H9 (cell line): ENCODE results near the gene IRF2. TPM values are rescaled to one million over a fixed set of nuclear protein-coding genes. Genes with fewer than 3 reads are reported as not detected.

Source experiments
- DNase-seq: peaks from one replicate; pipeline ENCODE4 v3.0.0-alpha.2; 2017
- H2AFZ ChIP-seq: one replicate; pipeline ENCODE4 v1.6.1; 2013; ENCODE audit warnings: mild to moderate bottlenecking, low read length, control low read depth, moderate library complexity
- H2AK5ac ChIP-seq: 2 replicates; pipeline ENCODE4 v1.6.1; 2013; ENCODE audit warnings: low read length, control low read depth, mixed read lengths; ENCODE audit not compliant: insufficient read length
- H2BK120ac ChIP-seq: one replicate; pipeline ENCODE4 v1.6.1; 2013; ENCODE audit warnings: low read depth, mild to moderate bottlenecking, low read length, control low read depth, inconsistent platforms; ENCODE audit not compliant: poor library complexity, severe bottlenecking
- H2BK12ac ChIP-seq: 2 replicates; pipeline ENCODE4 v1.6.1; 2013; ENCODE audit warnings: low read length, control low read depth, mixed read lengths, low read depth; ENCODE audit not compliant: insufficient read length
- H2BK15ac ChIP-seq: 2 replicates; pipeline ENCODE4 v1.6.1; 2013; ENCODE audit warnings: low read depth, low read length, control low read depth
- H2BK20ac ChIP-seq: one replicate; pipeline ENCODE4 v1.6.1; 2013; ENCODE audit warnings: low read depth, mild to moderate bottlenecking, low read length, control low read depth, inconsistent platforms; ENCODE audit not compliant: poor library complexity, severe bottlenecking
- H2BK5ac ChIP-seq: 2 replicates; pipeline ENCODE4 v1.6.1; 2013; ENCODE audit warnings: low read length, control low read depth, mixed read lengths; ENCODE audit not compliant: insufficient read length
- H3K14ac ChIP-seq: 2 replicates; pipeline ENCODE4 v1.6.1; 2013; ENCODE audit warnings: low read length, control low read depth; ENCODE audit not compliant: insufficient read depth
- H3K18ac ChIP-seq: 2 replicates; pipeline ENCODE4 v1.6.1; 2013; ENCODE audit warnings: low read depth, mild to moderate bottlenecking, mixed read lengths, low read length, control low read depth; ENCODE audit not compliant: insufficient read length
- H3K23ac ChIP-seq: 2 replicates; pipeline ENCODE4 v1.6.1; 2013; ENCODE audit warnings: low read length, control low read depth, mixed read lengths, low read depth; ENCODE audit not compliant: insufficient read length
- H3K23me2 ChIP-seq: 2 replicates; pipeline ENCODE4 v1.6.1; 2013; ENCODE audit warnings: low read depth, mild to moderate bottlenecking, mixed read lengths, low read length, control low read depth; ENCODE audit not compliant: insufficient read length, poor library complexity, severe bottlenecking
- H3K27ac ChIP-seq: 2 replicates; pipeline ENCODE4 v1.5.1; 2013; ENCODE audit warnings: low read length, control low read depth, mixed read lengths, low read depth; ENCODE audit not compliant: insufficient read length
- H3K27me3 ChIP-seq: 2 replicates; pipeline ENCODE4 v1.6.1; 2013; ENCODE audit warnings: low read length, control low read depth, inconsistent platforms; ENCODE audit not compliant: insufficient read depth
- H3K4ac ChIP-seq: 2 replicates; pipeline ENCODE4 v1.6.1; 2013; ENCODE audit warnings: low read depth, mild to moderate bottlenecking, control low read depth, inconsistent platforms, low read length, moderate library complexity
- H3K4me1 ChIP-seq: 2 replicates; pipeline ENCODE4 v1.6.1; 2013; ENCODE audit warnings: low read length, control low read depth, inconsistent platforms; ENCODE audit not compliant: insufficient read depth
- H3K4me2 ChIP-seq: 2 replicates; pipeline ENCODE4 v1.6.1; 2013; ENCODE audit warnings: low read length, control low read depth, mixed read lengths; ENCODE audit not compliant: insufficient read length, insufficient read depth
- H3K56ac ChIP-seq: 2 replicates; pipeline ENCODE4 v1.6.1; 2013; ENCODE audit warnings: low read depth, mild to moderate bottlenecking, mixed read lengths, low read length, control low read depth; ENCODE audit not compliant: insufficient read length
- H3K79me1 ChIP-seq: 2 replicates; pipeline ENCODE4 v1.6.1; 2013; ENCODE audit warnings: low read depth, mild to moderate bottlenecking, moderate library complexity, low read length, control low read depth, inconsistent platforms; ENCODE audit not compliant: insufficient read depth, poor library complexity, severe bottlenecking
- H3K79me2 ChIP-seq: 2 replicates; pipeline ENCODE4 v1.6.1; 2013; ENCODE audit warnings: low read length, control low read depth, inconsistent platforms; ENCODE audit not compliant: insufficient read depth
- H3K9ac ChIP-seq: 2 replicates; pipeline ENCODE4 v1.6.1; 2013; ENCODE audit warnings: low read length, control low read depth, mixed read lengths; ENCODE audit not compliant: insufficient read length; ENCODE audit errors: extremely low read depth
- H3K9me3 ChIP-seq: one replicate; pipeline ENCODE4 v1.6.1; 2013; ENCODE audit warnings: low read depth, low read length, inconsistent platforms; ENCODE audit not compliant: control insufficient read depth
- H3T11ph ChIP-seq: one replicate; pipeline ENCODE4 v1.6.1; 2013; ENCODE audit warnings: mild to moderate bottlenecking, low read length, control low read depth, inconsistent platforms
- H4K20me1 ChIP-seq: one replicate; pipeline ENCODE4 v1.6.1; 2013; ENCODE audit not compliant: control insufficient read depth, insufficient read length, insufficient read depth
- H4K5ac ChIP-seq: 2 replicates; pipeline ENCODE4 v1.6.1; 2013; ENCODE audit warnings: low read depth, mild to moderate bottlenecking, mixed read lengths, low read length, control low read depth; ENCODE audit not compliant: insufficient read length
- H4K8ac ChIP-seq: replicated peaks from 2 replicates; pipeline ENCODE4 v1.6.1; 2013; ENCODE audit warnings: low read length, control low read depth, mixed read lengths, low read depth; ENCODE audit not compliant: insufficient read length
- H4K91ac ChIP-seq: 2 replicates; pipeline ENCODE4 v1.6.1; 2013; ENCODE audit warnings: low read depth, mild to moderate bottlenecking, moderate library complexity, mixed read lengths, low read length, control low read depth; ENCODE audit not compliant: insufficient read length
- H3K27ac Mint-ChIP-seq, 3 experiments: 2 replicates in 2 of 3; 3 replicates in 1 of 3; pipeline ENCODE4 v1.8.0; 2020 to 2021; ENCODE audit warnings: mixed read lengths in 3 of 3, mild to moderate bottlenecking in 1 of 3, moderate library complexity in 1 of 3
- H3K27me3 Mint-ChIP-seq: 2 replicates; pipeline ENCODE4 v1.8.0; 2021; ENCODE audit warnings: low read depth, mild to moderate bottlenecking, moderate library complexity, mixed read lengths
- H3K36me3 Mint-ChIP-seq, 3 experiments: 2 replicates in 2 of 3; 3 replicates in 1 of 3; pipeline ENCODE4 v1.8.0; 2020 to 2021; ENCODE audit warnings: low read depth in 3 of 3, mixed read lengths in 3 of 3; ENCODE audit not compliant: insufficient read depth in 1 of 3
- H3K4me1 Mint-ChIP-seq, 2 experiments: 2 replicates each; pipeline ENCODE4 v1.8.0; 2020; ENCODE audit warnings: mixed read lengths in 2 of 2
- H3K4me3 Mint-ChIP-seq, 2 experiments: 2 replicates in 1 of 2; 3 replicates in 1 of 2; pipeline ENCODE4 v1.8.0; 2020 to 2021; ENCODE audit warnings: mild to moderate bottlenecking in 2 of 2, mixed read lengths in 2 of 2, moderate library complexity in 1 of 2
- H3K9me3 Mint-ChIP-seq, 2 experiments: 2 replicates in 1 of 2; 3 replicates in 1 of 2; pipeline ENCODE4 v1.8.0; 2020; ENCODE audit warnings: mild to moderate bottlenecking in 2 of 2, mixed read lengths in 2 of 2, moderate library complexity in 1 of 2
- WGBS: extraction: QIAGEN DNeasy Blood & Tissue Kit; methylation state at CpG from one replicate; pipeline ENCODE4 v1.1.7; 2013; ENCODE audit warnings: missing lambda C conversion rate, low lambda C conversion rate, mixed read lengths; ENCODE audit not compliant: insufficient read length; ENCODE audit errors: extremely low coverage; 5-methylcytosine and 5-hydroxymethylcytosine counted together
- total RNA-seq: library from RNA; stranded (reverse); gene quantifications from 2 replicates; pipeline ENCODE4 v1.2.1, GENCODE V29; 2021
- TF ChIP-seq, protein P1 (sequence below): fragments of 200-600 bp; sonication (generic); conservative IDR thresholded peaks from 3 replicates; pipeline ENCODE4 v1.8.0; 2021; ENCODE audit warnings: antibody characterized with exemption, mild to moderate bottlenecking

The IRF2 gene
- total RNA-seq, 1 experiment from 2014 or later = 13.5 TPM

DNA sequence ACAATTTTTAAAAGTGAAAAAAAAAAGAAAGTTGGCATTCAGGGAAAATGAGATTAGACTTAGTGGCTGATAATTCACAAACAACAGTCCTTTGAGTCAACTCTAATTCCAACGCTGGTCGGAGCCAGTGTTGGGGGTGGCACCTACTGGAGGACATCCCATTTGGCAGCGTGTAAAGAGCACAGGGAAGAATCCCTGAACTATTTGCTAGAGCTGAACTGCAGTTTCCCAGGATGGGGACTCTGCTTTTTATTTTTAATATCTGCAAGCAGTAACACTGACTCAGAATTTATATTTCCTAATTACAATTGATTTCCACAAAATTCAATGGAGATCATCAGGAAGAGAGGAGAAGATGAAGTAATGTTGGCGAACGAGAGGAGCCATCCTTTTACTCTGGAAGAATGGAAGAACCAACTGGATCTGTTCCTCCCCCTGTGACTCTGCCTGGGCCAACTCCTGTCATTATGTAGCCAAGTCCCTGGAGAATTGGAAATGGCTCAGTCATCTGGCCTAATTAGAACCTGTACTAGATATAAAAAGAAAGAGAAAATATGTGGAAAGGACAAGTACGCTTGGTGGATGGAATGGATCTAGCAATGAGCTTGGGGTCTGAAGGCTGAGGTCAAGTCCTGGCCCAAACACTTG lies 76.7 kb downstream of the IRF2 start:
- H3K36me3 Mint-ChIP-seq = peaks cover 20 to 59% (median 30%) of the 10 kb centered on the region in 3 experiments

More for the DNA sequence above, 76.7 kb downstream of the IRF2 start:
- Histone ChIP-seq H4K91ac (no peak overlapping the region), H2BK5ac (no peak overlapping the region), H3K4me2 (no peak overlapping the region), H3K18ac (no peak overlapping the region), H3K79me1 (no peaks in the 10 kb centered on the region), H4K5ac (no peak overlapping the region), H3K27me3 (no peaks in the 10 kb centered on the region), H2AFZ (no peak overlapping the region), H3T11ph (no peak overlapping the region), H3K23ac (no peak overlapping the region), H3K27ac (no peak overlapping the region), H2AK5ac (no peak overlapping the region), H2BK12ac (no peak overlapping the region), H4K8ac (no peak overlapping the region), H2BK120ac (no peak overlapping the region), H3K56ac (no peak overlapping the region), H3K4me1 (peaks cover 5% of the 10 kb centered on the region; the same call in 1 of the 2 replicates), H3K9ac (no peak overlapping the region), H3K23me2 (no peaks in the 10 kb centered on the region), H2BK20ac (no peak overlapping the region), H4K20me1 (no peaks in the 10 kb centered on the region), H3K9me3 (no peaks in the 10 kb centered on the region), H2BK15ac (no peak overlapping the region), H3K79me2 (no peaks in the 10 kb centered on the region), H3K4ac (no peak overlapping the region), H3K14ac (no peak overlapping the region)
- WGBS = no CpG with 5 or more reads among the region's 6 CpGs
- DNase-seq = no peak
- H3K27ac Mint-ChIP-seq = no peak overlapping the region; a peak in 1 of 7 replicates
- no peak overlapping the region for H3K4me3 Mint-ChIP-seq
- no peaks in the 10 kb centered on the region; the same call in 1 of the 2 replicates for H3K27me3 Mint-ChIP-seq
- TF ChIP-seq, protein P1, sequence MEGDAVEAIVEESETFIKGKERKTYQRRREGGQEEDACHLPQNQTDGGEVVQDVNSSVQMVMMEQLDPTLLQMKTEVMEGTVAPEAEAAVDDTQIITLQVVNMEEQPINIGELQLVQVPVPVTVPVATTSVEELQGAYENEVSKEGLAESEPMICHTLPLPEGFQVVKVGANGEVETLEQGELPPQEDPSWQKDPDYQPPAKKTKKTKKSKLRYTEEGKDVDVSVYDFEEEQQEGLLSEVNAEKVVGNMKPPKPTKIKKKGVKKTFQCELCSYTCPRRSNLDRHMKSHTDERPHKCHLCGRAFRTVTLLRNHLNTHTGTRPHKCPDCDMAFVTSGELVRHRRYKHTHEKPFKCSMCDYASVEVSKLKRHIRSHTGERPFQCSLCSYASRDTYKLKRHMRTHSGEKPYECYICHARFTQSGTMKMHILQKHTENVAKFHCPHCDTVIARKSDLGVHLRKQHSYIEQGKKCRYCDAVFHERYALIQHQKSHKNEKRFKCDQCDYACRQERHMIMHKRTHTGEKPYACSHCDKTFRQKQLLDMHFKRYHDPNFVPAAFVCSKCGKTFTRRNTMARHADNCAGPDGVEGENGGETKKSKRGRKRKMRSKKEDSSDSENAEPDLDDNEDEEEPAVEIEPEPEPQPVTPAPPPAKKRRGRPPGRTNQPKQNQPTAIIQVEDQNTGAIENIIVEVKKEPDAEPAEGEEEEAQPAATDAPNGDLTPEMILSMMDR = no peak
- H3K4me1 Mint-ChIP-seq = peaks cover 34 to 36% of the 10 kb centered on the region in 2 experiments
- no peaks in the 10 kb centered on the region; a peak in 1 of 5 replicates for H3K9me3 Mint-ChIP-seq
